PC-9 (cell line): ENCODE measurements around the gene DTX4. TPM values are rescaled to one million over a fixed set of nuclear protein-coding genes. Genes with fewer than 3 reads are reported as not detected.
"Not testable (repeated sequence)": the region's sequence is repeated elsewhere in the genome, so short reads cannot be mapped to it uniquely, and the experiment has no call there.

Source experiments
- Bru-seq: library from RNA; stranded (reverse); fragments of 400-500 nt; gene quantifications from one replicate; lab custom pipeline; 2021; lab: Mats Ljungman, UMichigan
- BruChase-seq, 2 experiments: library from RNA; stranded (reverse); fragments of 400-500 nt; gene quantifications; one replicate each; lab custom pipeline; 2021; lab: Mats Ljungman, UMichigan
- BruUV-seq: library from RNA; stranded (reverse); fragments of 400-500 nt; replicated peaks from 2 replicates; lab custom pipeline; 2021; lab: Mats Ljungman, UMichigan
- CTCF ChIA-PET: fragments of 300-600 bp; sonication (Branson Sonifier 250); formaldehyde crosslinking; loops from one replicate; lab custom pipeline; 2022; ENCODE audit warnings: antibody characterized with exemption; lab: Charles Lee
- POLR2A ChIA-PET: fragments of 300-600 bp; sonication (Branson Sonifier 250); formaldehyde crosslinking; loops from one replicate; lab custom pipeline; 2022; ENCODE audit warnings: antibody characterized with exemption; ENCODE audit not compliant: unreplicated experiment; lab: Charles Lee
- DNase-seq, 2 experiments: peaks; one replicate each; pipeline versions ENCODE4 v3.0.0 to v3.0.0-alpha.2; 2015 to 2022; ENCODE audit warnings: mixed read lengths in 1 of 2
- H2AFZ ChIP-seq: fragments of 200-600 bp; sonication (generic); 2 replicates; pipeline ENCODE4 v1.8.1; 2017; ENCODE audit warnings: antibody characterized with exemption
- H3F3A ChIP-seq: fragments of 200-600 bp; sonication (generic); 2 replicates; pipeline ENCODE4 v1.8.1; 2017; ENCODE audit warnings: antibody characterized with exemption, mild to moderate bottlenecking, low read depth; ENCODE audit not compliant: insufficient read depth
- H3K27ac ChIP-seq: fragments of 200-600 bp; sonication (generic); 2 replicates; pipeline ENCODE4 v1.6.1; 2016; ENCODE audit warnings: mixed run types
- H3K27me3 ChIP-seq: fragments of 200-600 bp; sonication (generic); 2 replicates; pipeline ENCODE4 v1.6.1; 2016; ENCODE audit warnings: low read depth, mixed run types; ENCODE audit not compliant: insufficient read depth
- H3K36me3 ChIP-seq: fragments of 200-600 bp; sonication (generic); 2 replicates; pipeline ENCODE4 v1.6.1; 2016; ENCODE audit warnings: low read depth, mixed run types
- H3K4me1 ChIP-seq: fragments of 200-600 bp; sonication (generic); replicated peaks from 2 replicates; pipeline ENCODE4 v1.6.1; 2016; ENCODE audit warnings: mixed run types; ENCODE audit not compliant: insufficient read depth
- H3K4me2 ChIP-seq: fragments of 200-600 bp; sonication (generic); 2 replicates; pipeline ENCODE4 v1.6.1; 2017; ENCODE audit warnings: mixed run types
- H3K4me3 ChIP-seq: fragments of 200-600 bp; sonication (generic); 2 replicates; pipeline ENCODE4 v1.6.1; 2016; ENCODE audit warnings: mixed run types
- H3K79me2 ChIP-seq: fragments of 200-600 bp; sonication (generic); 2 replicates; pipeline ENCODE4 v1.6.1; 2017; ENCODE audit warnings: low read depth, mixed run types
- H3K9me2 ChIP-seq: fragments of 200-600 bp; sonication (generic); 2 replicates; pipeline ENCODE4 v1.8.1; 2017; ENCODE audit warnings: mild to moderate bottlenecking; ENCODE audit not compliant: insufficient read depth
- H3K9me3 ChIP-seq: fragments of 200-600 bp; sonication (generic); 2 replicates; pipeline ENCODE4 v1.8.1; 2016; ENCODE audit warnings: low read depth; ENCODE audit not compliant: insufficient read depth
- H4K20me1 ChIP-seq: fragments of 200-600 bp; sonication (generic); 2 replicates; pipeline ENCODE4 v1.8.1; 2017; ENCODE audit not compliant: insufficient read depth
- CTCF ChIP-seq: fragments of 200-600 bp; sonication (generic); conservative IDR thresholded peaks from 2 replicates; pipeline ENCODE4 v1.6.1; 2017; ENCODE audit warnings: mixed run types, antibody characterized with exemption, mild to moderate bottlenecking, moderate library complexity
- EZH2 ChIP-seq: fragments of 200-600 bp; sonication (generic); IDR thresholded peaks from 2 replicates; pipeline ENCODE4 v1.8.0; 2017; ENCODE audit warnings: antibody characterized with exemption, low read depth
- intact Hi-C: fragments of 100-400 bp; cut with micrococcal nuclease; formaldehyde crosslinking; loops from one replicate; pipeline ENCODE4 v1.10.0; 2022; ENCODE audit not compliant: unreplicated experiment
- long read RNA-seq: library from polyadenylated mRNA; stranded (forward); transcript quantifications from one replicate; pipeline ENCODE4 v2.0.0, GENCODE V29; 2022
- total RNA-seq: library from RNA; stranded (reverse); gene quantifications from 2 replicates; pipeline ENCODE4 v1.2.3, GENCODE V29; 2021

Gene DTX4
- total RNA-seq (28.4 and 34.5 TPM in 2 replicates), Bru-seq, nascent RNA (percentile 64 among the genes with signal in this experiment), BruChase-seq, experiment 1, labeled RNA remaining after a 2-hour chase (percentile 75 among the genes with signal in this experiment), BruChase-seq, experiment 2, labeled RNA remaining after a 6-hour chase (percentile 68 among the genes with signal in this experiment)
- long read RNA-seq, full-length matches to known transcripts: 14 of 36 reads
- long read RNA-seq, partial matches to known transcripts: 9 of 36 reads
- long read RNA-seq, other reads (novel, unspliced or antisense): 13 of 36 reads

GRCh38 chr11:59171508-59172322 lies at the start of gene DTX4:
Gene DTX4 (plus strand): TSS chr11:59172132. CDS start chr11:59172596, 464 bp downstream.
- peaks cover 28% of the 10 kb centered on the region for H3K4me1 ChIP-seq
- H3K9me2 ChIP-seq: no peaks in the 10 kb centered on the region
- peak; percentile 80 to 92 for DNase-seq
- peak; percentile 93 for TF ChIP-seq CTCF
- no peak for TF ChIP-seq EZH2
- no TSS peak for BruUV-seq
- H3K4me2 ChIP-seq: peak within 1 kb of the TSS; percentile 96
- intact Hi-C loops: loop anchor here (1.0 to 5.0 kb wide), 7 partner anchors 29 to 509 kb away; partner anchors contain the start of gene FAM111A
- ChIA-PET POLR2A (interaction anchor here (0.5 to 0.7 kb wide), 3 partner anchors 83 to 1393 kb away, joined by 3 to 6 read pairs (median 3); no protein-coding TSS in a partner anchor), CTCF (interaction anchor here (0.5 to 2.4 kb wide), 19 partner anchors 10 to 1772 kb away, joined by 3 to 67 read pairs (median 3); partner anchors contain the start of gene FAM111A)
- peak within 1 kb of the TSS; percentile 98 for H2AFZ ChIP-seq
- no peaks in the 10 kb centered on the region for H3K27me3 ChIP-seq
- H3K79me2 ChIP-seq: peaks cover 37% of the 10 kb centered on the region
- no peaks in the 10 kb centered on the region for H4K20me1 ChIP-seq
- peak within 1 kb of the TSS; percentile 96 for H3K4me3 ChIP-seq
- peaks cover 37% of the 10 kb centered on the region for H3F3A ChIP-seq
- H3K36me3 ChIP-seq: peaks cover 10% of the 10 kb centered on the region
- H3K27ac ChIP-seq: peak within 1 kb of the TSS; percentile 85
- H3K9me3 ChIP-seq: no peaks in the 10 kb centered on the region

DNA sequence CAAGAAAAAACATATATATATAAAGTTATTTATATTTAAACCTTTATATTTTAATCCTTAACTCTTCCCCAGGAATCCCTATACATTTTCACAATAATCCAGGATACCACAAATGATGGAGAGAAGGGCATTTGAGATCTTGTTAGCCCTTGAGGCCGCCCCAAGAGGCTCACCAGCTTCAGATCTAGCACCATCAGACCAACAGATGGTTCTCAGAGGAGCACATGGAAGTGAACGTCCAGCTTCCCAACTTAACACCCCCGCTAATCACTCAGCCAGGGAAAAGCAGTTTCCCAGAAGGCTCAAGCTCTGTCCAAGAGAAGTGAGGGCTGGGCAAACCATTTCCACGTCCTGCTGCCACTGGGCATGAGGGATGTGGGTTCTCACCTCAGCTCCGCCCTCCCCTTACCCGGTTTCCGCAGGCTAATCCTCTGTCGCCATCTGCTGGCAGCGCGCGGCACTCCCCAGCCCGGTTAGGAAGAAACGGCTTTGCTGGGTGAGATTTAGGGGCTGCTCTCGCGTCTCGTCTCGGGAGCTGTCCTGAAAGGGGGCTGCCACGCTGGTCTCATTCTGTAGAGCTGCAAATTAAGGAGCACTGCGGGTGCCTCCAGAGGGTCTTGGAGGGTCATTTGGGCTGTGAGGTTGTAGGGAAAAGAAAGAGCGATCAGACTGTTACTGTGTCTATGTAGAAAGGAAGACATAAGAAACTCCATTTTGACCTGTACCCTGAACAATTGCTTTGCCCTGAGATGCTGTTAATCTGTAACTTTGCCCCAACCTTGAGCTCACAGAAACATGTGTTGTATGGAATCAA lies 36.1 kb upstream of the DTX4 start:
- ChIA-PET POLR2A (no interaction called here), CTCF (interaction anchor here (0.5 to 1.4 kb wide), 3 partner anchors 22 to 1531 kb away, joined by 3 to 7 read pairs (median 4); partner anchors contain the start of gene DTX4)
- BruUV-seq: no TSS peak
- Histone ChIP-seq H3F3A (no peaks in the 10 kb centered on the region), H3K27ac (no peak overlapping the region), H3K4me1 (no peaks in the 10 kb centered on the region), H4K20me1 (no peaks in the 10 kb centered on the region), H3K27me3 (no peaks in the 10 kb centered on the region), H3K79me2 (no peaks in the 10 kb centered on the region), H3K4me2 (peak overlapping the region; percentile 59), H3K36me3 (peaks cover 6% of the 10 kb centered on the region; the same call in 1 of the 2 replicates), H3K9me2 (no peaks in the 10 kb centered on the region), H3K4me3 (no peak overlapping the region), H3K9me3 (0 out of 2 replicates have a peak, but pooled peaks cover 16% of the 10 kb centered on the region), H2AFZ (peak overlapping the region; percentile 64; the same call in 1 of the 2 replicates)
- peak; percentile 94 for TF ChIP-seq CTCF
- no peak for TF ChIP-seq EZH2
- DNase-seq: peak; percentile 43 to 78
- intact Hi-C loops: loop anchor here (1.0 kb wide), 3 partner anchors 39 to 482 kb away; no protein-coding TSS in a partner anchor

- H3K27ac ChIP-seq, BruUV-seq, H3K4me2 ChIP-seq, H3K4me3 ChIP-seq, H4K20me1 ChIP-seq, DNase-seq, H3K36me3 ChIP-seq, H2AFZ ChIP-seq, H3K4me1 ChIP-seq, H3K9me2 ChIP-seq, H3K79me2 ChIP-seq, H3F3A ChIP-seq, POLR2A ChIA-PET, H3K27me3 ChIP-seq: not testable (repeated sequence)
- intact Hi-C loops: loop anchor here (1.0 kb wide), 3 partner anchors 39 to 482 kb away; no protein-coding TSS in a partner anchor
- H3K9me3 ChIP-seq: 0 out of 2 replicates have a peak, but pooled peaks cover 11% of the 10 kb centered on the region
- CTCF ChIA-PET: interaction anchor here (0.5 to 1.4 kb wide), 3 partner anchors 22 to 1532 kb away, joined by 3 to 7 read pairs (median 4); partner anchors contain the start of gene DTX4
Measured at GRCh38 chr11:59136551-59136950, 35.4 kb upstream of the DTX4 start.
